HepG2 (cell line): ENCODE measurements around the gene RANBP3. TPM values are rescaled to one million over a fixed set of nuclear protein-coding genes. Genes with fewer than 3 reads are reported as not detected.

Experiments
- ATF1 ChIP-seq: IDR thresholded peaks from 2 replicates; pipeline ENCODE4 v1.6.1; 2016; ENCODE audit warnings: mild to moderate bottlenecking, control low read depth
- CBX1 ChIP-seq: IDR thresholded peaks from one replicate; pipeline ENCODE4 v1.6.1; 2016; ENCODE audit warnings: antibody characterized with exemption, low read depth
- RAD51 ChIP-seq: fragments of 450-650 bp; IDR thresholded peaks from 2 replicates; pipeline ENCODE4 v1.6.1; 2016; ENCODE audit warnings: borderline replicate concordance
- RFXANK ChIP-seq: IDR thresholded peaks from 2 replicates; pipeline ENCODE4 v1.6.1; 2016
- polyA plus RNA-seq, 8 experiments: library from polyadenylated mRNA; depleted of rRNA in 3 of 8; stranded (reverse) in 7 of 8; unstranded in 1 of 8; fragments of >200 nt; fragmentation: Illumina TruSeq in 4 of 8; extraction: Trizol in 4 of 8; gene quantifications; 2 replicates each; pipeline versions ENCODE4 v1.2.1 to v1.2.3, GENCODE V29; 2011 to 2016; ENCODE audit warnings: low read depth in 4 of 8, missing spikeins in 1 of 8, mixed read lengths in 1 of 8; ENCODE audit not compliant: insufficient read depth in 1 of 8
- total RNA-seq, 5 experiments: library from RNA; depleted of rRNA; stranded (reverse); fragments of >200 nt; fragmentation: Illumina TruSeq; extraction: Trizol; gene quantifications; 2 replicates each; pipeline ENCODE4 v1.2.3, GENCODE V29; 2016; ENCODE audit warnings: low read depth in 1 of 5
- TF ChIP-seq, protein P1 (sequence below): sonication (generic); formaldehyde crosslinking; IDR thresholded peaks from 2 replicates; pipeline ENCODE4 v1.4.0; 2020; ENCODE audit warnings: missing genetic modification reagents, mild to moderate bottlenecking, borderline replicate concordance
- TF ChIP-seq, protein P2 (sequence below): sonication (generic); formaldehyde crosslinking; IDR thresholded peaks from 2 replicates; pipeline ENCODE4 v1.5.0; 2020; ENCODE audit warnings: mild to moderate bottlenecking, missing genetic modification reagents, borderline replicate concordance

Gene RANBP3
- total and polyA plus RNA-seq, 2 of the 13 experiments (the other 11 are each of a cell fraction or from before 2014, with no cell fraction given) = 39.5 to 149 TPM

DNA sequence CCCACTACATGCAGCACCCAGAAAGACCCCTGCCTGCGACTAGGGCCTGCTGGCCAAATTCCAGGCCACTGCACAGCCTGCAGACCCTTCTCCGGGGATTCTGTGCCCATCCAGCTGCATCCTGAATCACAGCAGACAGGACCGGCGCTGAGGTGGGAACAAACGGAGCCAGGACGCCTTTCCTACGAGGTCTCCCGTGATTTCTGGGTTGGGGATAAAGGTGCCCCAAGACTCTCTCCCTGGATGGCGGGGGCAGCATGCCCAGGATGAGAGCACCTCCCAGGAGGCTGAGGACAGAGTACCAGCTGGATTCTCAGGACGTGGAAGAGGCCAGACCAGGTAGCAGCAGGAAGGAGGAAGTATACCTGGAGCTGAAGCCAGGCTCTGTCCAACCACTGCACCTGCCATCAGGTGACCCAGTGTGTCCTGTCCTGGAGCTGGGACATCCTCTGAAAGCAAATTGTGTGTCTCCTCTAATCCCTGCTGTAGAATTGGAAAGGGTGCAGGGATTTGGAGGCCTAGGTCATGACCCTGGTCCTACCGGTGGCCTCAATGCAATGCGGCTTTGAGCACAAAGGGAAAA is 104.2 kb downstream of the RANBP3 start (continued):
- TF ChIP-seq ATF1 (CRISPR knock-in tag) (no peak), RFXANK (CRISPR knock-in tag) (no peak), RAD51 (no peak), CBX1 (no peak)
- TF ChIP-seq, protein P1, sequence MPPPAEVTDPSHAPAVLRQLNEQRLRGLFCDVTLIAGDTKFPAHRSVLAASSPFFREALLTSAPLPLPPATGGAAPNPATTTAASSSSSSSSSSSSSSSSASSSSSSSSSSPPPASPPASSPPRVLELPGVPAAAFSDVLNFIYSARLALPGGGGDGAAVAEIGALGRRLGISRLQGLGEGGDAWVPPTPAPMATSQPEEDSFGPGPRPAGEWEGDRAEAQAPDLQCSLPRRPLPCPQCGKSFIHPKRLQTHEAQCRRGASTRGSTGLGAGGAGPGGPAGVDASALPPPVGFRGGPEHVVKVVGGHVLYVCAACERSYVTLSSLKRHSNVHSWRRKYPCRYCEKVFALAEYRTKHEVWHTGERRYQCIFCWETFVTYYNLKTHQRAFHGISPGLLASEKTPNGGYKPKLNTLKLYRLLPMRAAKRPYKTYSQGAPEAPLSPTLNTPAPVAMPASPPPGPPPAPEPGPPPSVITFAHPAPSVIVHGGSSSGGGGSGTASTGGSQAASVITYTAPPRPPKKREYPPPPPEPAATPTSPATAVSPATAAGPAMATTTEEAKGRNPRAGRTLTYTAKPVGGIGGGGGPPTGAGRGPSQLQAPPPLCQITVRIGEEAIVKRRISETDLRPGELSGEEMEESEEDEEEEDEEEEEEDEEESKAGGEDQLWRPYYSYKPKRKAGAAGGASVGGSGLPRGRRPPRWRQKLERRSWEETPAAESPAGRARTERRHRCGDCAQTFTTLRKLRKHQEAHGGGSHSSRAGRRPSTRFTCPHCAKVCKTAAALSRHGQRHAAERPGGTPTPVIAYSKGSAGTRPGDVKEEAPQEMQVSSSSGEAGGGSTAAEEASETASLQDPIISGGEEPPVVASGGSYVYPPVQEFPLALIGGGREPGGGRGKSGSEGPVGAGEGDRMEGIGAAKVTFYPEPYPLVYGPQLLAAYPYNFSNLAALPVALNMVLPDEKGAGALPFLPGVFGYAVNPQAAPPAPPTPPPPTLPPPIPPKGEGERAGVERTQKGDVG (CRISPR knock-in tag) = 0 out of 2 replicates have a peak, but pooled peaks have one; percentile 60
- TF ChIP-seq, protein P2, sequence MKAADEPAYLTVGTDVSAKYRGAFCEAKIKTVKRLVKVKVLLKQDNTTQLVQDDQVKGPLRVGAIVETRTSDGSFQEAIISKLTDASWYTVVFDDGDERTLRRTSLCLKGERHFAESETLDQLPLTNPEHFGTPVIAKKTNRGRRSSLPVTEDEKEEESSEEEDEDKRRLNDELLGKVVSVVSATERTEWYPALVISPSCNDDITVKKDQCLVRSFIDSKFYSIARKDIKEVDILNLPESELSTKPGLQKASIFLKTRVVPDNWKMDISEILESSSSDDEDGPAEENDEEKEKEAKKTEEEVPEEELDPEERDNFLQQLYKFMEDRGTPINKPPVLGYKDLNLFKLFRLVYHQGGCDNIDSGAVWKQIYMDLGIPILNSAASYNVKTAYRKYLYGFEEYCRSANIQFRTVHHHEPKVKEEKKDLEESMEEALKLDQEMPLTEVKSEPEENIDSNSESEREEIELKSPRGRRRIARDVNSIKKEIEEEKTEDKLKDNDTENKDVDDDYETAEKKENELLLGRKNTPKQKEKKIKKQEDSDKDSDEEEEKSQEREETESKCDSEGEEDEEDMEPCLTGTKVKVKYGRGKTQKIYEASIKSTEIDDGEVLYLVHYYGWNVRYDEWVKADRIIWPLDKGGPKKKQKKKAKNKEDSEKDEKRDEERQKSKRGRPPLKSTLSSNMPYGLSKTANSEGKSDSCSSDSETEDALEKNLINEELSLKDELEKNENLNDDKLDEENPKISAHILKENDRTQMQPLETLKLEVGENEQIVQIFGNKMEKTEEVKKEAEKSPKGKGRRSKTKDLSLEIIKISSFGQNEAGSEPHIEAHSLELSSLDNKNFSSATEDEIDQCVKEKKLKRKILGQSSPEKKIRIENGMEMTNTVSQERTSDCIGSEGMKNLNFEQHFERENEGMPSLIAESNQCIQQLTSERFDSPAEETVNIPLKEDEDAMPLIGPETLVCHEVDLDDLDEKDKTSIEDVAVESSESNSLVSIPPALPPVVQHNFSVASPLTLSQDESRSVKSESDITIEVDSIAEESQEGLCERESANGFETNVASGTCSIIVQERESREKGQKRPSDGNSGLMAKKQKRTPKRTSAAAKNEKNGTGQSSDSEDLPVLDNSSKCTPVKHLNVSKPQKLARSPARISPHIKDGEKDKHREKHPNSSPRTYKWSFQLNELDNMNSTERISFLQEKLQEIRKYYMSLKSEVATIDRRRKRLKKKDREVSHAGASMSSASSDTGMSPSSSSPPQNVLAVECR = no peak
- TF ChIP-seq, all 625 proteins: peak for 9
